SU-DHL-6 (cell line): Measurements from ENCODE around the gene KLF3.

Source experiments
- CTCF ChIP-seq: fragments of 200-600 bp; sonication (generic); IDR thresholded peaks from one replicate; pipeline ENCODE4 v1.5.1; 2017; ENCODE audit warnings: antibody characterized with exemption, mild to moderate bottlenecking, low read length, moderate library complexity; ENCODE audit not compliant: insufficient read depth, poor library complexity, severe bottlenecking
- EZH2phosphoT487 ChIP-seq: fragments of 200-600 bp; sonication (generic), shearing (Covaris generic); conservative IDR thresholded peaks from 2 replicates; pipeline ENCODE4 v1.6.1; 2018; ENCODE audit warnings: mild to moderate bottlenecking, antibody characterized with exemption, low read length, moderate library complexity, mixed read lengths

GRCh38 chr4:38724475-38724808 is 60.4 kb downstream of the KLF3 start:
- TF ChIP-seq CTCF (no peak), EZH2phosphoT487 (no peak)
